ENCODE data around the gene PLXNB2. TPM values are rescaled to one million over a fixed set of nuclear protein-coding genes. Genes with fewer than 3 reads are reported as not detected.

The PLXNB2 gene
- polyA plus RNA-seq, 1 of the 3 experiments (the other 2 are of a cell fraction) = 108 TPM

DNA sequence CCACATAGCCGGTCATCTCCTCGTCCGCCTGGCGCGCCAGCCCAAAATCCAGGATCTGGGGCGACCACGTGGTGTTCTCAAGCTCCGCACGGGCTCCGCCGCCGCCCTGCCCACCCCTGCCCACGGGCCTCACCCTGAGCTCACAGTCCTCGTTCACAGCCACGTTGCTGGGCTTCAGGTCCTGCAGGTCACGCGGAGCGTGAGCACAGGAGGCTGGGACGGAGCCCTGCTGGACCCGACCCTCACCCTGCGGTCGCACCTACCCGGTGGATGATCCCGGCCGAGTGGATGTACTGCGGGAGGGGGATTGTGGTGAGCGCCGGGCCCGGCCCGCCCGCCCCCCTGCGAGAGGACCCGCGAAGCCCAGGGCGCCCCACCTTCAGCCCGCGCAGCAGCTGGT lies 40.5 kb downstream of the PLXNB2 start:
- Histone ChIP-seq H3K9ac (no peak overlapping the region), H3K27me3 (ENCODE audit: insufficient read depth) (no peaks in the 10 kb centered on the region), H3K9me3 (no peaks in the 10 kb centered on the region), H3F3A (replicated peaks; ENCODE audit: insufficient read depth) (peaks cover 11% of the 10 kb centered on the region), H3K4me3 (ENCODE audit: low read depth in 2 of 2, low read length in 1 of 2) (no peak overlapping the region), H4K20me1 (ENCODE audit: insufficient read depth) (no peaks in the 10 kb centered on the region), H3K4me2 (no peak overlapping the region), H3K9me2 (no peaks in the 10 kb centered on the region), H3K79me2 (ENCODE audit: insufficient read depth) (no peaks in the 10 kb centered on the region), H3K4me1 (ENCODE audit: control insufficient read depth in 1 of 2, insufficient read depth in 2 of 2, low read depth in 1 of 2, low read length in 1 of 2) (peaks cover 20 to 30% of the 10 kb centered on the region in 2 experiments; a peak in 2 of 4 replicates), H2AFZ (ENCODE audit: low read depth) (no peak overlapping the region), H3K27ac (ENCODE audit: low read depth in 2 of 2, low read length in 1 of 2) (no peak overlapping the region), H3K36me3 (replicated peaks in 1 of 2; ENCODE audit: control insufficient read depth in 1 of 2, insufficient read depth in 2 of 2, low read length in 1 of 2) (peaks cover 0 to 9% of the 10 kb centered on the region in 2 experiments)
- no peak for DNase-seq
- ChIA-PET CTCF (interaction anchor here (0.6 to 11.4 kb wide), 5 partner anchors 9 to 76 kb away, joined by 3 to 72 read pairs (median 3); partner anchors contain the start of gene HDAC10), POLR2A (no interaction called here)
- TF ChIP-seq MEF2A (IDR thresholded peaks at IDR 0.05; ENCODE audit: borderline replicate concordance, low read depth) = no peak
- WGBS (ENCODE audit: low lambda C conversion rate) = 91% methylated on average over 20 of the region's 37 CpGs

DNA sequence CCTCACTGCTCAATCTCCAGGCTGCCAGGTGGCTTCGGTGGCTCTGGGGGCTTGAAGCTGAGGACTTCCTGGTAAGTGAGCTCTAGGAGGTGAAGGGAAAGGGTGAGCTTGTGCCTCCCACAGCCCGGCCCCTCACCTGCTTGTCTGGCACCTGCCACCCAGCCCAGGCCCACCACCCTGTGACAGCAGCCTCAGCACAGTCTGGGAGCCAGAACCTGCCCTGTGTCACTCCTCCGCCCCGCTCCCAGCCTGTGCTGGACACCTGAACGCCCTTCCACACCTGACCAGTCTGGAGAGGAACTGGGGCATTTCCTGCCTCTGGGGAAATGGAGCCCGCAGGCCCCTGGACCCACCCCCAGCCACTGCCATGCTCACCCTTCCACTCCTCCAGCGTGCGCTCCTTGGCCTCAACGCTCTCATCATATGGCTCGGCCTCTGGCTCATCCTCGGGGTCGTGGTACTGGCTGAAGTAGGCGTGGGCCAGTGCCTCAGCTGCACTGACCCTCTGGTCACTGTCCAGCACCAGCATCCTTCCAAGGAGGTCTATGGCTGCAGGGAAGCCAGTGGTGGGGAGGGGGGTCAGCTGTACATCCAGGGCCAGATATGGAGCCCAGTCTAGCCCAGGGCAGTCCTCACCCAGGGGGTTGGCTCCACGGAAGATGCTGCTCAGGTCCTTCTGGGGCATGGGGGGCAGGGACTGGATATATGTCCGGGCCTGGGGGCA lies 42.3 kb downstream of the PLXNB2 start:
- Histone ChIP-seq H3K9me3 (no peaks in the 10 kb centered on the region), H3K9ac (no peak overlapping the region), H3K27ac (ENCODE audit: low read depth in 2 of 2, low read length in 1 of 2) (no peak overlapping the region), H2AFZ (ENCODE audit: low read depth) (no peak overlapping the region), H3K4me3 (ENCODE audit: low read depth in 2 of 2, low read length in 1 of 2) (no peak overlapping the region), H4K20me1 (ENCODE audit: insufficient read depth) (no peaks in the 10 kb centered on the region), H3K27me3 (ENCODE audit: insufficient read depth) (no peaks in the 10 kb centered on the region), H3K4me1 (ENCODE audit: control insufficient read depth in 1 of 2, insufficient read depth in 2 of 2, low read depth in 1 of 2, low read length in 1 of 2) (peaks cover 14 to 33% of the 10 kb centered on the region in 2 experiments; a peak in 2 of 4 replicates), H3K4me2 (no peak overlapping the region), H3K36me3 (replicated peaks in 1 of 2; ENCODE audit: control insufficient read depth in 1 of 2, insufficient read depth in 2 of 2, low read length in 1 of 2) (peaks cover 0 to 9% of the 10 kb centered on the region in 2 experiments), H3K9me2 (no peaks in the 10 kb centered on the region), H3K79me2 (ENCODE audit: insufficient read depth) (peaks cover 7% of the 10 kb centered on the region), H3F3A (replicated peaks; ENCODE audit: insufficient read depth) (peaks cover 7% of the 10 kb centered on the region)
- ChIA-PET CTCF (interaction anchor here (0.6 to 11.4 kb wide), 4 partner anchors 10 to 54 kb away, joined by 5 to 72 read pairs (median 20); partner anchors contain the start of gene HDAC10), POLR2A (no interaction called here)
- WGBS (ENCODE audit: low lambda C conversion rate) = 84% methylated on average over 7 of the region's 15 CpGs
- TF ChIP-seq JUND (IDR thresholded peaks at IDR 0.05) (no peak), MXI1 (IDR thresholded peaks at IDR 0.05; ENCODE audit: low read depth, low read length) (no peak), ELF1 (IDR thresholded peaks at IDR 0.05) (no peak), SMC3 (IDR thresholded peaks at IDR 0.05; ENCODE audit: low read depth, low read length) (no peak), TAF1 (IDR thresholded peaks at IDR 0.05; ENCODE audit: borderline replicate concordance, low read depth, low read length) (no peak), CHD2 (IDR thresholded peaks at IDR 0.05; ENCODE audit: low read length, partially characterized antibody) (no peak), MEF2A (IDR thresholded peaks at IDR 0.05; ENCODE audit: borderline replicate concordance, low read depth) (no peak), EZH2phosphoT487 (IDR thresholded peaks at IDR 0.05; ENCODE audit: borderline replicate concordance, low read depth) (no peak), USF2 (IDR thresholded peaks at IDR 0.05; ENCODE audit: borderline replicate concordance, low read depth, low read length) (no peak), CTCF (IDR thresholded peaks at IDR 0.05) (no peak), RCOR1 (IDR thresholded peaks at IDR 0.05; ENCODE audit: low read length) (no peak), FOXM1 (IDR thresholded peaks at IDR 0.05; ENCODE audit: low read depth) (no peak), SIN3A (IDR thresholded peaks at IDR 0.05; ENCODE audit: borderline replicate concordance, low read depth, low read length) (no peak), FOSL2 (IDR thresholded peaks at IDR 0.05; ENCODE audit: borderline replicate concordance, low read depth) (no peak)
- TF ChIP-seq, protein P1, sequence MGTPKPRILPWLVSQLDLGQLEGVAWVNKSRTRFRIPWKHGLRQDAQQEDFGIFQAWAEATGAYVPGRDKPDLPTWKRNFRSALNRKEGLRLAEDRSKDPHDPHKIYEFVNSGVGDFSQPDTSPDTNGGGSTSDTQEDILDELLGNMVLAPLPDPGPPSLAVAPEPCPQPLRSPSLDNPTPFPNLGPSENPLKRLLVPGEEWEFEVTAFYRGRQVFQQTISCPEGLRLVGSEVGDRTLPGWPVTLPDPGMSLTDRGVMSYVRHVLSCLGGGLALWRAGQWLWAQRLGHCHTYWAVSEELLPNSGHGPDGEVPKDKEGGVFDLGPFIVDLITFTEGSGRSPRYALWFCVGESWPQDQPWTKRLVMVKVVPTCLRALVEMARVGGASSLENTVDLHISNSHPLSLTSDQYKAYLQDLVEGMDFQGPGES (IDR thresholded peaks at IDR 0.05; ENCODE audit: low read depth, low read length) = no peak
- TF ChIP-seq, protein P2, sequence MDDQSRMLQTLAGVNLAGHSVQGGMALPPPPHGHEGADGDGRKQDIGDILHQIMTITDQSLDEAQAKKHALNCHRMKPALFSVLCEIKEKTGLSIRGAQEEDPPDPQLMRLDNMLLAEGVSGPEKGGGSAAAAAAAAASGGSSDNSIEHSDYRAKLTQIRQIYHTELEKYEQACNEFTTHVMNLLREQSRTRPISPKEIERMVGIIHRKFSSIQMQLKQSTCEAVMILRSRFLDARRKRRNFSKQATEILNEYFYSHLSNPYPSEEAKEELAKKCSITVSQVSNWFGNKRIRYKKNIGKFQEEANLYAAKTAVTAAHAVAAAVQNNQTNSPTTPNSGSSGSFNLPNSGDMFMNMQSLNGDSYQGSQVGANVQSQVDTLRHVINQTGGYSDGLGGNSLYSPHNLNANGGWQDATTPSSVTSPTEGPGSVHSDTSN (IDR thresholded peaks at IDR 0.05) = no peak
- no peak for DNase-seq

All from SK-N-SH (cell line).